SHP77 treated with DMSO at 0.1 percent for 48 hours (cell line): ENCODE data around the gene ARTN.

ENCODE experiments used
- DNase-seq: peaks from one replicate; lab custom pipeline; 2025; lab: John Stamatoyannopoulos, UW

The ARTN gene

DNA sequence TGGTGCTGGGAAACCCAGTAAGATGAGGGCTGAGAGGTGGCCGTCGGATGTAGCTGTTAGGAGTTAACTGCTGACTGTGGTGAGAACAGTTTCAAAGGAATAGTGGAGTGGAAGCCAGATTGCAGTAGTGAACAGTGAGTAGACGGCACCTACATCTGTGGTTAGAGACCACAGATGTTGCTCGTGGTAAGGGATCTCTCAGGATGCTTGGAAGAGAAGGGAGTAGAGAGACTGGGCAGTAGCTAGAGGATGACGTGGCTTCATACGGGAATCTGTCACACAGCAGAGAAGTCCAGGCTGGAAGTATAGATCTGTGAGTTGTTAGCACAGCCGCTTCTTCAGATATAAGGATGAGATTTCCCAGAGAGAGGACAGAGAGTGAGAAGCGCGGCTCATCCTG lies 7.8 kb upstream of the ARTN start:
- no peak for DNase-seq

- no peak for DNase-seq
Observed at GRCh38 chr1:43930168-43930948, 3.2 kb upstream of the ARTN start.

DNA sequence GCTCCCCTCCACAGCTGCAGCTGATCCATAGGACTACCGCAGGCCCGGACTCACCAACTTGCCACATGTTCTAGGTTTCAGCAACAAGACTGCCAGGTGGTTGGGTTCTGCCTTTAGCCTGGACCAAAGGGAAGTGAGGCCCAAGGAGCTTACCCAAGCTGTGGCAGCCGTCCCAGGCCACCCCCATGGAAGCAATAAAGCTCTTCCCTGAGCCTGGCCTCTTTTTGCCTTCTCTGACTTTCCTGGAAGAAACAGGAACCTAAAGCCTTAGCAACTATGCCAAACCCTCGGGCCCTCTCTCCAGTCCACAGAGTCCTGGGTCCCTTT lies 2.7 kb upstream of the ARTN start:
- no peak for DNase-seq

DNA sequence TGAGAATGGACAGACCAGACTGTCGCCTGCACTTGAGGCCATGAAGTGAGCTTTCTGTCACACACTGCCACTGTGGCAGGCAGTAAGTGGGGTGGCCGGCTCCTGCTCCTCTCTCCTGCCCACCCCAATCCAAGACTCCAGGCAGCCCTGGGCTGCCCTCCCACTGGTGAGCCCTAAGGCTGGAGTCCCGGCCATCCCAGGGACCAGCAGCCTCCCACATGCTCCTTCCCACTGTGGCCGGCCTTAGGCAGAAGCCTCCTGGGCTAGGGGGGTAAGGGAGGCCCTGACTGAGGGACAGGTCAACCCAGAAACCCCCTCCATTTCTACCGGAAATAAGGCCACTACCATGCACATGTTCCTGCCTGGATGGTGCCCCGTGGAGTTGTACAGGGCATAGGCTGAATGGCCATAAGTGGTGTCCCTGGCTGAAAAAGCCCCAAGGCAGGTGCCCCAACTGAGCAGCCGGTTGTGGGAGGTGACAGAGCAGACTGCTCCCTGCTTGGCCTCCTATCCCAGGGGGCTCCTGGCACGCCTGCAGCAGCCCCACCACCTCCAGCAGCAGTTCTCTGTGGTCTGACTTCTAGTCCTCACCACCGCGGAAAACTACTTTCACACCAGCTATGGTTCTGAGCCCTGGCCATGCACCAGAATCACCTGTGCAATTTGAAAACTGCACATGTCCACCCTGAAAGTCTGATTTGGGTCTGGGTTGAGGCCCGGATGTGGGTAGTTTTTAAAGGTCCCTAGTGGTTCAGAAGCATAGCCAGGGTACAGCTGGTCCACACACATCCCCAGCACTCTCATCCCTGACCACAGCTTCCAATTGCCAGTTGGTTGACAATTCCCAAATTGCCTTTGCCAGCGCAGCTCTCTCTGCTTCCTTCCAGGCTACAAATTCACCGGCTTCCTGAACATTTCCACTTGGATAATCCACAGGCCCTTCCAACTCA lies 1.6 kb upstream of the ARTN start:
- no peak for DNase-seq

- DNase-seq: no peak
Observed at GRCh38 chr1:43932786-43933385, 715 bp upstream of the ARTN start.

DNA sequence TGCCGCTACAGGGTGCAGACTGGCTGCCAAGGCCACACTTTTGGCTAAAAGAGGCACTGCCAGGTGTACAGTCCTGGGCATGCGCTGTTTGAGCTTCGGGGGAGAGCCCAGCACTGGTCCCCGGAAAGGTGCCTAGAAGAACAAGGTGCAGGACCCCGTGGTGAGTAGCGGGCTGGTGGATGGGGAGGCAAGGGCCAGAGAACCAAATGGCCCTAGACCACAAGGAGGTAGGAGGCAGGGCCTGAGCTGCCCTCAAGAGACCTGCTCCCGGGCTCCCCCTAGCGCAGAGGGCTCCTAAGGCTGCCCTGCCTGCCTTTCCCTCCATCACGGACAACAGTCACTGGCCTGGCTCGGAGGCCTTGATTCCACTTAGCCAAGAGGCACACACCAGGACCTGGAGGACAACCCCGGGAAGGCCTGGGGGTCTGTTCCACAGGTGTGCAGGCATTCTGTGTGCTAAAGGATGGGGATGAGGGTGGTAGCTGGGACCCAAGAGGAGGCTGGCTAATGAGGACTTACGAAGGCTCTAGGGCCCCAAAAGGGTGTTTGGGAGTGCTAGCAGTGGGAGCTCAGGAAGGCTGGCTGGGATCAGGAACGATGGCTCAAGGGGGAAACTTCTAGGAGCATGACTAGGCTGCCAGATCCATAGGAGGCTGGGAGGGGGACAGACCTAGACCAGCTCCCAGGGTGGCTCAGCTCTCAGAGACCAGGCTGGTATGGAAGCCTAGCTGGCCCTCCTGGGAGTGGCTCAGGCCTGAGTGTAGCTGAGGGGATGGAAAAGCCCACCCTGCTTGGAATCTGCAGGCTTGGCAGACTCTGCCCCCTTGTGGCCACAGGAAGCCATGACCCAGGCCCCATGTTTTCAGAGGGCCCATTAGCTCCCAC lies 742 bp downstream of the ARTN start:
- DNase-seq: peak; percentile 24

GRCh38 chr1:43934986-43935324 lies 1.4 kb downstream of the ARTN start:
- no peak for DNase-seq

- DNase-seq: no peak
Observed at GRCh38 chr1:43935711-43936427, 2.3 kb downstream of the ARTN start.

DNA sequence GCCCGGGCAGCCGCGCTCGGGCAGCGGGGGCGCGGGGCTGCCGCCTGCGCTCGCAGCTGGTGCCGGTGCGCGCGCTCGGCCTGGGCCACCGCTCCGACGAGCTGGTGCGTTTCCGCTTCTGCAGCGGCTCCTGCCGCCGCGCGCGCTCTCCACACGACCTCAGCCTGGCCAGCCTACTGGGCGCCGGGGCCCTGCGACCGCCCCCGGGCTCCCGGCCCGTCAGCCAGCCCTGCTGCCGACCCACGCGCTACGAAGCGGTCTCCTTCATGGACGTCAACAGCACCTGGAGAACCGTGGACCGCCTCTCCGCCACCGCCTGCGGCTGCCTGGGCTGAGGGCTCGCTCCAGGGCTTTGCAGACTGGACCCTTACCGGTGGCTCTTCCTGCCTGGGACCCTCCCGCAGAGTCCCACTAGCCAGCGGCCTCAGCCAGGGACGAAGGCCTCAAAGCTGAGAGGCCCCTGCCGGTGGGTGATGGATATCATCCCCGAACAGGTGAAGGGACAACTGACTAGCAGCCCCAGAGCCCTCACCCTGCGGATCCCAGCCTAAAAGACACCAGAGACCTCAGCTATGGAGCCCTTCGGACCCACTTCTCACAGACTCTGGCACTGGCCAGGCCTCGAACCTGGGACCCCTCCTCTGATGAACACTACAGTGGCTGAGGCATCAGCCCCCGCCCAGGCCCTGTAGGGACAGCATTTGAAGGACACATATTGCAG lies 3.0 kb downstream of the ARTN start:
- no peak for DNase-seq

GRCh38 chr1:43937179-43937865 lies 3.7 kb downstream of the ARTN start:
- DNase-seq: no peak

GRCh38 chr1:43938383-43938782 lies 4.8 kb downstream of the ARTN start:
- DNase-seq: no peak

GRCh38 chr1:43938892-43939587 lies 5.4 kb downstream of the ARTN start:
- no peak for DNase-seq

- DNase-seq: no peak
Observed at GRCh38 chr1:43942411-43942810, 8.8 kb downstream of the ARTN start.

- DNase-seq: no peak
Observed at GRCh38 chr1:43944860-43945259, 11.3 kb downstream of the ARTN start.

DNA sequence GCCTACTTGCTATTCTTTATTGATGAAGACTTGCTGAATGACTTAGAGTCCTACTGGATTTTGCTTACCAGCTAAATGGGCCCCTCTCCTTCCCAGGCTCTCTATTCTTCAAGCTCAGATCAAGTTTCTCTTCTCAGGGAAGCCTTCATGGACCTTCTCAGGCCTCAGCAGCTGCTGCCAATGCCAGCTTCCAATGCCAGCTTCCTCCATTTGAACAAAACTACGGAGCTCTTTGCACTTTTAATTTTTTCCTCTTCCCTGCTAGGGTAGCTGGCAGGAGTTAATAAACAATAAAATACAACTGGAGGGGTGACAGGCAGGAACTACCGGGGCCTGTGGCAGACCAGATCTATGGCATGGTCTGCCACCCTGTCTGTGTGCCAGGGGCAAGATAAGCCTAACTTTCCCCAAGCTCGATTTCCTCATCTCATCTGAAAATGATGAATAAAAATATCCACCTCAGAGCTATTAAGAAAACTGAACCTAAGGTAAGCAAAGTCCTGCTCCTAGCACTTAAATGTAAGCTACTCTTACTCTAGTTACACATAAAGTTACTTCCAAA lies 12.2 kb downstream of the ARTN start:
- no peak for DNase-seq

GRCh38 chr1:43946236-43947060 lies 12.8 kb downstream of the ARTN start, which contains the start of gene IPO13:
IPO13 (plus strand) TSS chr1:43946950; CDS start chr1:43947601, 651 bp downstream.
- DNase-seq: peak; percentile 86

- DNase-seq: no peak
Observed at GRCh38 chr1:43947061-43947873, 13.7 kb downstream of the ARTN start.
